HG02973 (cell line): Measurements from ENCODE around the gene IKBKE.

Source experiments
- ATAC-seq: cut with Tn5 transposase; IDR thresholded peaks from one replicate; pipeline ENCODE4 v1.9.1; 2021; ENCODE audit warnings: moderate library complexity; ENCODE audit not compliant: unreplicated experiment

IKBKE gene

DNA sequence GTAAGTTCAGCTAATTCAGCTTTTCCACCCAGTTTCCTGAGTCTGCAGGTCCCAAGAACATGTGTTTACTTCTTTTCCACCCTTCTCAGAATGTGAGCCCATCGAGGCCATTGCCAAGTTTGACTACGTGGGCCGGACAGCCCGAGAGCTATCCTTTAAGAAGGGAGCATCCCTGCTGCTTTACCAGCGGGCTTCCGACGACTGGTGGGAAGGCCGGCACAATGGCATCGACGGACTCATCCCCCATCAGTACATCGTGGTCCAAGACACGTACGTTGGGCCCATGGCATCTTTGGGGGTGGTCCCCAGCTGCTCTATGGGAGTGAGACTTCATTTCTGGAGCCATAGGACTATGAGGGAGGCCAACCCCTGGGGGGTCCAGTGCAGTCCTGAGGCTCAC lies 17.2 kb upstream of the IKBKE start:
- ATAC-seq, result no peak

DNA sequence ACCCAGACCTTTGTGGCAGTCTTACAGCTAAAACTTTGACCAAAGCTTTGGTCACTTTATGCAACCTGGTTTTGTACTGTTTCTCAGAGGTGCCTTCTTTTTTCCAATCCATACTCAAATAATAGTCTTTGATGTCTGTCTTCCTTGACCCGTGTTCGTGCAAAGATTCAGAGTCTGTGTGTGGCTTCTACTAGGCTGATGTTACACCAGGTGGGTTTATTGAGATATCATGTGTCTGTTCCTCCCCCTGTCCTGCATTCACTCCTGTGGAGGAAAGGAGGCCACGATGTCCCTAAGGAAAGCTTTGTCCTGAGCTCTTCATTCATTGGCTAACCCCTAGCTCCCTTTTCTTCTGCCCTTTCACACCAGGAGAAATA lies 15.0 kb upstream of the IKBKE start:
- no peak for ATAC-seq

DNA sequence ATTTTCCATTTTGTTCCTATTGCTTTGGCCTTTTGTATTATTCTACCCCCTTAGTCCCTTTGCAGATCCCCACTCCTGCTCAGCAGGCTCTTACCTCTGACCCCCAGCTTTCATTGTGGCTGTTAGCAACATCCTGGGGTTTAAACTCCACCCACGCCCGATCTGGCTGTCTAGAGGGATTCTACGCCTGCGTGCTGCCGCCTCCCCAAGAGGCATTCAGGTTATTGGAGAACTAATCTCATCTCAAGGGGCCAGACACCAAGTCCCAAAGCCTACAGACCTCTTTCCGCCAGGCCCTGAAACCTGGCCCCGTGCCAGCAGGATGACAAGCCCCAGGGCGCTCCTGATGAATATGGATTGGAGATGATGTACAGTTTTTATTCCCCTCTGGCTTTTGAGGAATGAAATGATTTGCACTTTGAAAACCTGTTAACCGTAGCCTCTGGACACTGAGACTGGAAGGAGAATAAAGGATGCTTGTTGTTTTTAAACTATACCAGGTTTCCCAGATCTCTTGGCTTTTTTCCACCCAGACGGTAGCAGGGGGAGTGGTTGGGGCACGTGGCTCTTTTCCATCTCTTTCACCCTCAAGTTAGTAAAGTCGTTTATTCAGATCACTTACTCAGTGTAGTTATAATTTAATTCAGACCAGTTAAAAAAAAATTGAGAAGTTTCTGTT lies 14.5 kb upstream of the IKBKE start:
- ATAC-seq, result no peak

GRCh38 chr1:206456577-206457370 lies 13.5 kb upstream of the IKBKE start:
- no peak for ATAC-seq

DNA sequence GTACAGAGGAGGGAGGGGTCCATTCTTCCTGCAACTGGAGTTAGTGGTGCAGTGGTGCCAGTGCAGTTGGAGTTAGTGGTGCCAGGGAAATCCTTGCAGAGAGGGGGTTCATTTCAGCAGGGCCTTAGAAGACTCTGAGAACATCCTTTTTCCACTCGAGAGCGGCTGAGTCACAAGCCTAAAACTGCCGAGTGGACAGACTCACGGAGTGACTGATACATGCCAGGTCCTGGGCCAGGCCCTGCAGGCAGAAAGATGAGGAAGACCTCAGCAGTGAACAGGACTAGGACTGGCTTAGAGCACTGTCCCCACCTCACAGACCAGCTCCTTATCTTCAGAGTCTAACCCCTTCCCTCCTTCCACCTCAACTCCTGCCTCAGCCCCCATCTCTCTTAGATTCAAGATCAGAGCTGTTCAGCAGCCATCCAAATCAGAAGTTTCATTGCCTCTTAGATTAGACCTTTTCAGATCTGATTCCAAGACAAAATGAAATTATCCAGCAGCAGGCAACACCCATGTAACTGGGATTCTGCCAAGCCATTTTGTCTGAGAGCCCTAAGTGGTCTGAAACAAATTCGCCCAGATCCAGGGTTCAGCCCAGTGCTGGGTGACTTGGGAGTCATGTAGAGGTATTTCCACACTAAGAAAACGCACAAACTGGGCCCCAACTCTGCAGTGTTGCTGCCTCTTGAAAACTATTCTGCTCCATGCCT lies 12.7 kb upstream of the IKBKE start:
- no peak for ATAC-seq

DNA sequence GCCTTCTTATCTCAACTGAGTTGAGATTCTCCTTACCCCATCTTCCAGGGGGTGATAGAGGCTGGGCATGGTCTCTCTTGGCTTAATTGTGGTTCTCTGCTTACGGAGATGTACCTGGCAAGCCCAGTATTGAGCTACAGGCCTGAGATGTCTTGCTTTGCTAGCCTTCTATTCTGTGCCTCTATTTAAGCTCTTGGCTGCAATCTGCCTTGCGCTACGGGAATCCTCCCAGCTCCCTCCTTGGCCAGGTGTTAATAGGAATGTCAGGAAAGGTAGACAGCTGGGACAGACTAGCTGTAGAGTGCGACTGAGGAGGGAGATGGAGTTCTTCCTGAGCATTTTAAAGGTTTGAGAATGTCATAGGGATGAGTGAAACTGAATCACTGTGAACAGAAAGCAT lies 10.6 kb upstream of the IKBKE start:
- no peak for ATAC-seq

- no peak for ATAC-seq
Observed at GRCh38 chr1:206460836-206461426, 9.3 kb upstream of the IKBKE start.

- ATAC-seq, result peak; percentile 47
Observed at GRCh38 chr1:206461602-206462455, 8.4 kb upstream of the IKBKE start.

- ATAC-seq, result no peak
Observed at GRCh38 chr1:206463137-206463536, 7.1 kb upstream of the IKBKE start.

DNA sequence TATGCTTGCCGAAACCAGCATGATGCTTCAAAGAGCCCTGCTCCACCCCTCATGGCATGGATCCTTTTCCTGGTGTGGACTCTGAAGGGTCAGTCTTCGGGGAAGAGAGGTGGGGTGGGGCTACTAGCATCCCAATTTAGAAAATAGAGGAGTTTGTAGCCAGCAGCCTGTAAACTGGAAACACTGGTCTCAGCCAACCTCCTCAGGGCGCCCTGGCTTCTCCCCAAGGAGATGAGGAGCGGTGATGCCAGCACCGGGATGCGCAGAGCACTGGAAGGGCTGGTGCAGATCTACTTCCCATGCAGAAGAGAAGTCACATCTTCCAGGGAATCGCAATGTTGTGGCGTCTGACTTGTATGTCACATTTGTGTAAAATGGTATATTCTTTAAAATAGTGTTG lies 6.4 kb upstream of the IKBKE start:
- no peak for ATAC-seq

DNA sequence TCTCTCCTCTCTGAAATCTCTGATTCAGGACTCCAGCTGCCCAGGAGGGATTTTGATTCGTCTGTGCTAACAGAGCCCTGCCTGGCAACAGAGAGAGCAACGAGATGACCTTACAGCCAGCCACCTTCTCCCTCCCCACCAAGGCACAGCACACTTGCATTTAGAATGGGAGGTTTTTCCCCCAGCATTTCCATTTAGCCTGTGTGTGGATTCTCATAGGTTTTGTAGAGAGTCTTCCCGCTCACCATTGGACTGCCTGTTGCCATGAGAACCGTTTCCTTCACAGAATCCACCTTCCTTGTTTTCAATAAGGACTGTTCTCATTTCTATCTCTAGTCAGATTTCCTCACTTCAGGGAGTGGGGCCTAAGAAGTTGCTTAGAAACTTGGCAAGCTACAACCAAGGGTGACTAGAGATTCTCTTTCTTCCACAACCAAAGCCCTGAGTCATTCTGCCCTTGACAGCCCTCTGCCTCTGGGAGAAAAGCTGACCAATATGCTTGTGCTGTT lies 5.8 kb upstream of the IKBKE start:
- ATAC-seq, result no peak

DNA sequence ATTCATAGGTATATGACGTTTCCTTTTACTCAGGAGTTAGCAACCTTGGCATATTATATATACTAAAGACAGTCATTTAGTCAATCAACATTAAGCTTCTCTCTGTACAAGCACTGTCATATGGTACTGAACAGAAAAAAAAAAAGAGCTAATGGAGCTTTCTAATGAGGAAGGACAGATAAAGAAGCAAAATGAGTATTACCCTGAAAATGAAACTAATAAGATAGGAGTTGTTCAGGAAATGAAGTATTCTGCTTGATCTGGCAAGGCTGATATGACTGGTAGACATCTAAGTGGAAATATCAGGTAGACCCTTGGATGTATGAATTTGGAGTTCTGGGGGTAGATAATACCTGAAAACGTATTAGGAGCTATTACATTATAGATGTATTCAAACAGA lies 4.3 kb upstream of the IKBKE start:
- ATAC-seq, result peak; percentile 44

- ATAC-seq, result no peak
Observed at GRCh38 chr1:206466840-206467649, 3.2 kb upstream of the IKBKE start.

DNA sequence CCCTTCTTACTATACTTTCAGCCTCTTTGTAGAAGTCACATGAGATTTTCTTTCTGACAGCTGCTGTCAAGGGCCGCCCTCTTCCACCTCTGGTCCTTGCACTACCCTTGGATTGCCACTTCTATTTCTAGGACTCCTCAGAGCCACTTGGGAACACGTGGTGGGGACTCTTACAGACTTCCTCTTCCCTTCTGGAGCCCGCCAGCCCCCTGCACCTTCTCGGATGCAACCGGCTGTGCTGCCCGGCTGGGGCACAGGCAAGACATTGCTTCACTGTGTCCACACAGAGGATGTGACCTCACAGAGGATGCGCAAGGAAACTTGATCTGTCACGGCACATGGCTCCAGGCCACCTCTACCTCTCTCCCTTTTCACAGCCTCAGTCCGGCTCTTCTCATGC lies 2.4 kb upstream of the IKBKE start:
- ATAC-seq, result no peak

DNA sequence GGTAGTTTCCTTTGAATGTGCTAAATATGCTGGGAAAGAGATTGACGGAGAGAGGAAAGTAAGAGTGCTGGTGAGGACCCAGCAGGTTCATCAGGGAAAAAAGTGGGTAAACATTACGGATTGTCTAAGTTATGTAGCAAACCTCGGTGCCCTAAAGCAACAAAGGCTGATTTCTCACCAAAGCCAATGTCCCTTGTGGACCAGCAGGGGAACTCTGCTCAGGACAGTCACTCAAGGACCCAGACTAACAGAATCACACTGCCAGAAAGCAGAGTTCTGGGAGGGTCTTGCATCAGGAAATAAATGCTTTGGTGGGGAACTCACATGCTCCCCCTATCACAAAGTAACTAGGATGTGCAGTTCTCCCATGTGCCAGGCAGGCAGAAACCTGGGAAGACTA lies 1.7 kb upstream of the IKBKE start:
- no peak for ATAC-seq

DNA sequence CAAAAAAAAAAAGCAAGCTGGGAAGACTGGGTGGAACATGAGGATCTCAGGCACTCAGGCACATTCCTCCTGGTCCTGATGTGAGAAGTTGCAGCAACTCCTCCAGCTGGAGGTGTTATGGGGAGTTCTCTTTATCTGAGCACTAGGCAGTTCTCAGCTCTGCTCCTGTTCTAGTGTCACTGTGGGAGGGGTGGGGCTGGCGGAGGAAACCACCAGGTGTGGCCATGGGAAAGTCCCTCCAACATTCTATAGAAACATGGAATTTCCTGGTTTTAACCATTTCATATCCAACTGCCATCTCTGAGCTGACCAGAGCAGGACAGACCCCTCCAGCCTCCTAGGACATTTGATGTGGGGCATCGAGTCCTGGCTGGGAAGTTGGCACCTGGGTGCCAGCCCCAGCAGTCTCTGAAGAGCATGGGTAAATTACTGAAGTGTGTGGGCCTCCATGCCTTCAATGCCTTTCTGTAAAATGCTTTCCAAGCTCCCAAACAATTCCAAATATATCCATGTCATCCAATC lies 804 bp upstream of the IKBKE start:
- ATAC-seq, result no peak

DNA sequence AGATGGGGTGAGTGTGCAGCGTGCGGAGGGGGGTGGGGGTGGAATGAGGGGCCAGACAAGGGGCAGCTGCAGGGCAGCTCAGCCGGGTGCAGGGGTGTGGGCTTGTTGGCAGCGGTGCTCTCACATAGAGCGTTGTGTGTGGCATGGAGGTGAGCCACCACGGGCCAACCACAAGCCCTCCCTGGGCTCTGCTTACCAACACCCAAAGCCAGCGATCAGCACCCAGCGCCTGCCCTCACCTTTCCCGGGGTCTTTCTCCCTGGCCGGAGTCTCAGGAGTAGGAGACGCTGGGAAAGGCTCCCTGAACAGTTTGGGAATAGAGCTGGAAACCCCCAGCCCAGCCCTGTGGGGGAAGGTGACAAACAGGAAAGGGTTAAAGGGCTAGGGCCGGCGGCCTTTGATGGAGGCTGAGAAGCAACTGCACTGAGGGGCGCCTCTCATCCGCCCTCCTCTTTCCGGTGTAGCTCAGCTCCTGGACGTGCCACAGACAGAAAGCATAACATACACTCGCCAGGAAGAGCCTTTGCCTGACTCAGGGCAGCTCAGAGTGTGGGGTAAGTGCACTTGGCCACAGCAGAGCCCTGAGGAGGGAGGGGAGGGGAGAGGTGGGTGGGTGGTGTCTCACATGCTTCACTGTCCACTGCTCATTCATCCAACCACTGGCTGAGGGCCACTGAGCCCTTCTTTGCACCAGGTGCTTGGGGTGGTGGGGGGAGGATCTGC lies 577 bp downstream of the IKBKE start:
- ATAC-seq, result no peak

- no peak for ATAC-seq
Observed at GRCh38 chr1:206471415-206471801, 1.1 kb downstream of the IKBKE start.

- no peak for ATAC-seq
Observed at GRCh38 chr1:206472024-206472423, 1.7 kb downstream of the IKBKE start.
